Endometrial microvascular endothelial cells (primary cell): ENCODE measurements around the gene UQCC2. TPM values are rescaled to one million over a fixed set of nuclear protein-coding genes. Genes with fewer than 3 reads are reported as not detected.

ENCODE experiments used
- in situ Hi-C: cut with HindIII; loops from 2 replicates; pipeline ENCODE4 v1.10.0; 2017; ENCODE audit warnings: low sequenced_read_pairs, low pct_unique_long_range_greater_than_20kb; ENCODE audit errors: inconsistent ontology term
- total RNA-seq: library from RNA; depleted of rRNA; stranded (reverse); fragments of >200 nt; gene quantifications from one replicate; pipeline ENCODE4 v1.2.3, GENCODE V29; 2015; ENCODE audit errors: inconsistent ontology term

The UQCC2 gene
- 59.1 TPM for total RNA-seq

DNA sequence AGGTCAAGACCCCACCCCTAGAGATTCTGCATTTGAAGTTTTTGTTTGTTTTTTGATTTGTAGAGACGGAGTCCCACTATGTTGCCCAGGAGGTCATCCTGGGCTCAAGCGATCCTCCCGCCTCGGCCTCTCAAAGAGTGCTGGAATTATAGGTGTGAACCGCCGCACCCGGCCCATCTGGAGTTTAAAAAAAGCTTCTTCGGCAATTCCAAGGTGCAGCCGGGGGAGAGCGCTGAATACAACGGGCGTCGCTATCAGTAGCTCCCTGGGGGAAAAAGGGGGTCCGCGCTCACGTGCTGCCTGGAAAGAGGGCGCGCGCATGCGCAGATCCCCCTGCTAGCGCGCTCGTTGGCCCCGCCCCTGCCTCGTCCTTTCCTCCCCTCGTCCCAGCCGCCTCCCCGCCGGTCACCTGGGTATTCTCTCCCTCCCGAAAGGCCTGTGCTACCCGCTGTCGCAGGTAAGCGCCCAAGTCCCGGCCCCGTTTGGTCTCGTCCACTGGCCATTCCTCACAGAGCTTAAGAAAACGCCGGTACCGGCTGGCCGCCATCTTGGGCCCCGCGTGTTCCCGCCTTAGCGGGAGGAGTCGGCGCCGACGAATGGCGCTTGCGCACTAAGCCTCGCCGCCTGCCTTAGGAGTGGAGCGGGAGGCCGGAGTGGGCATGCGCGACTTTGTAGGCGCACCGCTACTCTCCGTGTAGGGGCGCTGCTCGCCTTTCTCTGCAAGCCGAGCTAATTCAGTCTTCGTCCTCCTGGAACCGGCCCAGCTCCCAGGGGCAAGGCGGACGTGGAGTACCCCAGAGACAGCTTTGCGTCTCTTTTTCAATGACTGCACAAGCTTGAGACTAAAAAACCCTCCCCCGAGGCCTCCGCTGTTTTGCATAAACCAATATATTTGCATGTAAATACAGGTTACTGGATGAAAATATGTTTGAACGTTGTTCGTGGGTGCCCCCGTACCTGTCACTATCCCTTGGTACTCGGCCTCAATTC is at the start of gene UQCC2:
TSS of gene UQCC2 (minus strand) at position 561 of the 990 bp plus-strand sequence. CDS start at position 547, 14 bp downstream.
- in situ Hi-C loops: no loop called here

- in situ Hi-C loops: no loop called here
These were observed 48.6 kb upstream of the UQCC2 start for GRCh38 chr6:33759887-33760629.

GRCh38 chr6:33758815-33759216 is 47.3 kb upstream of the UQCC2 start:
- in situ Hi-C loops: no loop called here

DNA sequence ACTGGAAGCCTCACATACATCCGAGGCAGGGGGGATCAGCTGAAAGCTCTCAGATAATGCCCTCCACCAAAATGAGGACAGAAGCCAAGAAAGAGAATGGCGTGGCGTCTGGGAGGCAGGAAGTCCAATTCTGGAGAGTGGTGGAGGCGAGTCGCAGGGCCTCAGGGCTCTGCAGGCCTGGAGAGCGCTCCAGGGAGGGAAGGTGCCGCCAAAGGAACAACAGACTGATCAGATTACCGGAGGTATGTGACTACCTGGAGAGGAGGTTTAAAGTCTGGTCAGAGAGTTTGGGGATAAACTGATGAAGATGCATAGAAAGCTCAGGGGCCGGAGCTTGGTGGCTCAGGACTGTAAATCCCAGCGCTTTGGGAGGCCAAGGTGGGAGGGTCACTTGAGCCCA is 46.4 kb upstream of the UQCC2 start:
- in situ Hi-C loops: no loop called here

GRCh38 chr6:33757113-33757512 is 45.6 kb upstream of the UQCC2 start:
- in situ Hi-C loops: no loop called here

DNA sequence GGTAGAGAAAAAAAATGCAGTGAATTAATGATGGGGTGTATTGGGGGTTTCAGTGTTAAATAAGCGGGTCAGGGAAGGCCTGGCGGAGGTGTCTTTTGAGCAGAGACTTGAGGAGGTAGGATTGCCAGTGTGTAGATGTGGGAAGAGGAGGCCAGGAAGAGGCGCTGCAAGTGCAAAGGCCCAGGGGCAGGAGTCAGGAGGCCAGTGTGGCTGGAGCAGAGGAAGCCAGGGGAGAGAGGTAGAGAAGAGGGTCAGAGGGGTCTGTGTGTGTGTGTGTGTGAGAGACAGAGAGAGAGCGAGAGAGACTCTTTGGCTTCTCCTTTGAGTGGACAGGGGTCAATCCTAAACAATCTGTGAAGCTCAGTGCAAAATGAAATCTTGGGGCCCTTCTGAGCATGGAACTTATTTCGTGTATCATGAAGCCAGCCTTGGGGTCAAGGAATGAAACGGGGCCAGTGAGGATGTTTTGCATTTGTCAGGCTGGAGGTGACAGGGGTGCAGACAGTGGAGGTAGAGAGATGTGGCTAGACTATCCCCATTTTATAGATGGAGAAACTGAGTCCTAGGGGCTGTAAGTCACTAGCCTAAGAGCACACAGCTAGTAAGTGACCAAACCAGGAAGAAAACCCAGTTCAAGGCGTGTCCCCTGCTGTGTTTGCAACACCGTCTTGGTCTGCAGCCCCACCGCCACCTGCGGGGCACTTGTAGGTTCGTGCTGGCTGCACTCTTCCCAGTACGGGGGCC is 44.9 kb upstream of the UQCC2 start:
- in situ Hi-C loops: no loop called here

DNA sequence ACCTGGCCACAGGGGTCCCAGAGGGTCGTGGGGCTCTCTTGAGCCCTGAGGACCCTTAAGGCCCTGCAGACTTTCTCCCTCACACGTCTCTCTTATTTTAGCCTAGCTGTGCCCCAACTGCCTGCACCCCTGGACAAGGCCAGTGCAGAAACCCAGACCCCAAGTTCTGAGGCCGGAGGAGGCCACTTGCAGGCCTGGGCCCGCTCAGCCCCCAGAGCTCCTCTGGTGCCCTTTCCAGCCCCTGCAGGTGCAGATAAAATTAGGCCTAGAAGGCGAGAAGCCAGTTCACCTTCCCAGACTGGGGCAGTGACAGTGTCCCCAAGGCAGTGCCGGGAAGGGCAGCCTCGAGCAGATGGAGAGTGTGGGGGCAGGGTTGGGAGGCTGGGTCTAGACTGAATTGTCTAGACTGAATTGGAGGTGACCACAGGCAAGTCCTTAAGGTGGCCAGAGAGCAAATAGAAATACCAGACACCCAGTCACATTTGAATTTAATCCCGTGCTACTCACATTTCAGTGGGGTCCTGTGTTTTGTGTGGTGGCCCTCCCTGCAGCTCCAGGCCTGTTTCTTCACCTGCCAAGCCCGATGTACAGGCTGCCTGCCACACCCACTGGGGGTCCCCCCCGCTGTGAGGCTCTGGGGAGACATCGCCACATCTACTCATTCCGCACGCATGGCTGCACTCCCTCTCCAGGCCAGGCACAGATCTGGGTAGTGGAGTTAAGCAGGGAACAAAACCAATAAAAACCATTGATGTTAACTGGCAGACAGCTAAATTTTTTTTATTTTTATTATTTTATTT is 43.8 kb upstream of the UQCC2 start:
- in situ Hi-C loops: no loop called here

DNA sequence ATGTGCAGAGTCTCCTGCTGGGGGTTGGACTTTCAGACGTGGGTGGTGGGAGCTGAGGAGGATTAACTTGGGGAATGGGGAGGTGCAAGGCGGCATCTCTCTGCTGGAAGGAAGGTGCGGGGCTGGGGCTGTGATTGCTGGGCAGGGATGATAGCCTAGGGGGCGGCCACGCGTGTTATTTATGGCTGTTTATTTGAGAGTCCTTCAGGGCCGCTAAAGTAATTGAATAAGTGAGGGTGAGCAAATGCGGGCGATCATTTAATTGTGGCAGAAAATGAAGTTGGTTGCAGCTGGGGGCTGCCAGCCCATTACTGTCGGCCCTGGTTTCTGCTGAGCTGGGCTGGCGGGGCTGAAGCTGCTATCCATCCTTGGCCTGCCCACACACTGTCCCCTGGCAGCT is 42.7 kb upstream of the UQCC2 start:
- in situ Hi-C loops: no loop called here

GRCh38 chr6:33752646-33753015 is 41.1 kb upstream of the UQCC2 start:
- in situ Hi-C loops: no loop called here

GRCh38 chr6:33751771-33752645 is 40.5 kb upstream of the UQCC2 start:
- in situ Hi-C loops: no loop called here

- in situ Hi-C loops: no loop called here
These were observed 38.9 kb upstream of the UQCC2 start for GRCh38 chr6:33750244-33750991.

GRCh38 chr6:33749401-33749800 is 37.9 kb upstream of the UQCC2 start:
- in situ Hi-C loops: no loop called here

DNA sequence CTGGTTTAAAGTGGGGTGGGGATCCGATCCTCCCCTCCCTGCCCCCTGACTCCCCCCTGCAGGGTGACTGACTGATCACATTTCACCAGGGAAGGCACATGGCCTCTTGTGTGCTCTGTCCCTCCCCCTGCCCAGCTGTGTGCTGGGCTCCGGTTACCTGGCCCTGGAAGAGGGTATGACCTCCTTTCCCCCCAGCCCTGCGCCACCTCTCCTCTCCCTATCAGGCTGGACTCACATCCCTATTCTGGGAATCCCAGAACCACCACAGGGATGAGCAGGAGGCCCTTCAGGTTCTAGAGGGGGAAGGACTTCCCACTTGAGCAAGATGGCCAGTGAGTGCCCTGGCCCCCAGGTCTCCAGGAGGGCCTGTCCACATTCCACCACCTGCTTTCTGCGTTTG is 37.3 kb upstream of the UQCC2 start:
- in situ Hi-C loops: no loop called here

DNA sequence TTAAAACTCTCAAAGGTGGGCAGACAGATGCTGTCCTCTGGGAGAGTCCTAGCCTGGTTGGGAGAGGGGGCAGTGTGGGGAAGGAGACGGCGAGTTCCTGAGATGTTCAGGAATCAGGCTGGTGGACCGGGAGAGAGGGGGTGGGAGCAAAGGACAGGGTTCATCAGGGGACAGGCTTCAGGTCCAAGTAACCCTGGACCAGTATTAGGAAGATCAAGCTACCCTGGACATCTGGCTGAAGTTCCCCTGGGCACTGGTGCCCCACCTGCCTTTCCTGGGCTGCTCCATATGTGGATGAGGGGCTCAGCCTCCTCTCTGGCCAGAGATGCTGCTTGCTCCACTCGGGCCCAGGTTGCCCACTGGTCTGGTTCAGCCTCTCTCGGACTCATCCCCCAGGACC is 36.3 kb upstream of the UQCC2 start:
- in situ Hi-C loops: no loop called here

GRCh38 chr6:33746651-33747100 is 35.2 kb upstream of the UQCC2 start, which contains the start of gene IP6K3:
Gene IP6K3, minus strand, starts transcription at chr6:33746905. Its CDS starts 11,429 bp downstream, at chr6:33735476.
- in situ Hi-C loops: no loop called here

- in situ Hi-C loops: no loop called here
These were observed 34.6 kb upstream of the UQCC2 start for GRCh38 chr6:33746036-33746600.
